ENCODE data around the gene ANK3. TPM values are rescaled to one million over a fixed set of nuclear protein-coding genes. Genes with fewer than 3 reads are reported as not detected.

The ANK3 gene
- total and polyA plus RNA-seq, 2 experiments from 2014 or later, result 46.5 to 85.2 TPM

DNA sequence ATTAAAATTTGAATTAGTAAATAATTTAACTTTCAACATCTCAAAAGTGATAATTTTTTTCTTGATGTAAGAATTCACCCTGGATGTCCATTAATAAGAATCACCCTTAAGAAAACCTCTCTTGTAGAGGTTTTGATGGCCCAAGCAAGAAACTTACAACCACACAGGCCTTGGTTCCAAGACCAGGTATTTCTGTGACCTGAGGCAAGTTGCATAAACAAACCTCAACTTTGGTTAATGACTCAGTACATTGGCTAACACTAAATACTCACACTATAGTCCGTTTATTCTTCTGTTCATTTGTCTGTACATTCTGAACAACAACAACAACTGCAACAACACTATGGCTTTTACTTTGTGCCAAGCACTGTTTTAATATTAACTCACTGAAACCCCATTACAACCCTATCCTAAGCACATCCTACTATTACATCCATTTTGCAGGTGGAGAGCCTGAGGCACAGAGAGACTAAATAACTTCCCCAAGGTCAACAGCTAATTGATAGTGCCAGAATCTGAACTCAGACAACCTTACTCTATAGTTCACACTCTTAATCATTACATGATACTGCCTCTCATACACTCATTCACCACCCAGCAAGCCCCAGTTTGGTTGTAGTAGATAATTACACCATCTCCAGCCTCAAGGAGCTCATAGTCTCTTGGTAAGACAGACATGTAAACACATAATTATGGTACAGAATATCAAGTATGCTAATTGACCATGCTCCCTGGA, 6.6 kb downstream of the ANK3 start:
- Histone ChIP-seq H3K27ac (ENCODE audit: low read depth) (no peak overlapping the region), H3F3A (replicated peaks; ENCODE audit: low read depth) (no peaks in the 10 kb centered on the region), H3K36me3 (ENCODE audit: insufficient read depth) (no peaks in the 10 kb centered on the region), H3K4me3 (no peak overlapping the region), H3K4me2 (no peak overlapping the region), H3K9me2 (ENCODE audit: insufficient read depth) (no peaks in the 10 kb centered on the region), H4K20me1 (replicated peaks; ENCODE audit: insufficient read depth) (no peaks in the 10 kb centered on the region), H2AFZ (no peak overlapping the region), H3K4me1 (ENCODE audit: insufficient read depth) (no peaks in the 10 kb centered on the region), H3K27me3 (ENCODE audit: insufficient read depth) (peaks cover 2% of the 10 kb centered on the region; the same call in 1 of the 2 replicates), H3K79me2 (replicated peaks; ENCODE audit: insufficient read depth) (no peaks in the 10 kb centered on the region)
- ATAC-seq (no peak), DNase-seq (ENCODE audit: low spot score) (no peak)
- H3K27me3 Mint-ChIP-seq (ENCODE audit: insufficient read depth, low read depth, poor library complexity), result no peaks in the 10 kb centered on the region
- no peaks in the 10 kb centered on the region; the same call in 2 of the 3 replicates for H3K4me1 Mint-ChIP-seq
- H3K36me3 Mint-ChIP-seq (ENCODE audit: low read depth), result no peaks in the 10 kb centered on the region
- TF ChIP-seq STAT1 (IDR thresholded peaks at IDR 0.05; ENCODE audit: unreplicated experiment), result no peak
- TF ChIP-seq POLR2AphosphoS5 (IDR thresholded peaks at IDR 0.05; ENCODE audit: low read depth), result no peak
- no peak for TF ChIP-seq EZH2phosphoT487 (IDR thresholded peaks at IDR 0.05; ENCODE audit: unreplicated experiment)
- no peak for TF ChIP-seq ZNF114 (CRISPR knock-in tag; IDR thresholded peaks at IDR 0.05)
- TF ChIP-seq CTCF (conservative IDR thresholded peaks at IDR 0.05; ENCODE audit: low read depth in 2 of 2), result no peak
- TF ChIP-seq ZNF462 (CRISPR knock-in tag; IDR thresholded peaks at IDR 0.05), result no peak
- TF ChIP-seq, protein P1, sequence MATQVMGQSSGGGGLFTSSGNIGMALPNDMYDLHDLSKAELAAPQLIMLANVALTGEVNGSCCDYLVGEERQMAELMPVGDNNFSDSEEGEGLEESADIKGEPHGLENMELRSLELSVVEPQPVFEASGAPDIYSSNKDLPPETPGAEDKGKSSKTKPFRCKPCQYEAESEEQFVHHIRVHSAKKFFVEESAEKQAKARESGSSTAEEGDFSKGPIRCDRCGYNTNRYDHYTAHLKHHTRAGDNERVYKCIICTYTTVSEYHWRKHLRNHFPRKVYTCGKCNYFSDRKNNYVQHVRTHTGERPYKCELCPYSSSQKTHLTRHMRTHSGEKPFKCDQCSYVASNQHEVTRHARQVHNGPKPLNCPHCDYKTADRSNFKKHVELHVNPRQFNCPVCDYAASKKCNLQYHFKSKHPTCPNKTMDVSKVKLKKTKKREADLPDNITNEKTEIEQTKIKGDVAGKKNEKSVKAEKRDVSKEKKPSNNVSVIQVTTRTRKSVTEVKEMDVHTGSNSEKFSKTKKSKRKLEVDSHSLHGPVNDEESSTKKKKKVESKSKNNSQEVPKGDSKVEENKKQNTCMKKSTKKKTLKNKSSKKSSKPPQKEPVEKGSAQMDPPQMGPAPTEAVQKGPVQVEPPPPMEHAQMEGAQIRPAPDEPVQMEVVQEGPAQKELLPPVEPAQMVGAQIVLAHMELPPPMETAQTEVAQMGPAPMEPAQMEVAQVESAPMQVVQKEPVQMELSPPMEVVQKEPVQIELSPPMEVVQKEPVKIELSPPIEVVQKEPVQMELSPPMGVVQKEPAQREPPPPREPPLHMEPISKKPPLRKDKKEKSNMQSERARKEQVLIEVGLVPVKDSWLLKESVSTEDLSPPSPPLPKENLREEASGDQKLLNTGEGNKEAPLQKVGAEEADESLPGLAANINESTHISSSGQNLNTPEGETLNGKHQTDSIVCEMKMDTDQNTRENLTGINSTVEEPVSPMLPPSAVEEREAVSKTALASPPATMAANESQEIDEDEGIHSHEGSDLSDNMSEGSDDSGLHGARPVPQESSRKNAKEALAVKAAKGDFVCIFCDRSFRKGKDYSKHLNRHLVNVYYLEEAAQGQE (IDR thresholded peaks at IDR 0.05; ENCODE audit: unreplicated experiment), result no peak
- TF ChIP-seq EZH2 (IDR thresholded peaks at IDR 0.05; ENCODE audit: low read depth, unreplicated experiment), result no peak
- no peak for TF ChIP-seq CREB1 (CRISPR knock-in tag; IDR thresholded peaks at IDR 0.05; ENCODE audit: low read depth)
- no peak for TF ChIP-seq JUNB (IDR thresholded peaks at IDR 0.05; ENCODE audit: unreplicated experiment)
- TF ChIP-seq, protein P2, sequence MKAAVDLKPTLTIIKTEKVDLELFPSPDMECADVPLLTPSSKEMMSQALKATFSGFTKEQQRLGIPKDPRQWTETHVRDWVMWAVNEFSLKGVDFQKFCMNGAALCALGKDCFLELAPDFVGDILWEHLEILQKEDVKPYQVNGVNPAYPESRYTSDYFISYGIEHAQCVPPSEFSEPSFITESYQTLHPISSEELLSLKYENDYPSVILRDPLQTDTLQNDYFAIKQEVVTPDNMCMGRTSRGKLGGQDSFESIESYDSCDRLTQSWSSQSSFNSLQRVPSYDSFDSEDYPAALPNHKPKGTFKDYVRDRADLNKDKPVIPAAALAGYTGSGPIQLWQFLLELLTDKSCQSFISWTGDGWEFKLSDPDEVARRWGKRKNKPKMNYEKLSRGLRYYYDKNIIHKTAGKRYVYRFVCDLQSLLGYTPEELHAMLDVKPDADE (IDR thresholded peaks at IDR 0.05), result no peak
- TF ChIP-seq ZNF331 (CRISPR knock-in tag; IDR thresholded peaks at IDR 0.05; ENCODE audit: low read depth), result no peak
- TF ChIP-seq NANOG (IDR thresholded peaks at IDR 0.05; ENCODE audit: borderline replicate concordance), result no peak
- H3K27ac Mint-ChIP-seq, result no peak overlapping the region
- H3K4me3 Mint-ChIP-seq, result no peak overlapping the region
- H3K9me3 Mint-ChIP-seq, result no peaks in the 10 kb centered on the region

Data from GM23338 (cell line).